NCI-H1436 treated with DMSO at 0.1 percent for 48 hours (cell line): ENCODE measurements around the gene DOC2A.
"Not testable (repeated sequence)": the region's sequence is repeated elsewhere in the genome, so short reads cannot be mapped to it uniquely, and the experiment has no call there.

Experiments used
- DNase-seq: peaks from one replicate; lab custom pipeline; 2025; lab: John Stamatoyannopoulos, UW

DOC2A gene

GRCh38 chr16:30027588-30028437 is 17.0 kb upstream of the DOC2A start:
- DNase-seq, result no peak

- DNase-seq, result no peak
Measured at GRCh38 chr16:30026449-30026848, 15.6 kb upstream of the DOC2A start.

GRCh38 chr16:30025574-30025973 is 14.7 kb upstream of the DOC2A start:
- DNase-seq, result no peak

- DNase-seq, result no peak
Measured at GRCh38 chr16:30025156-30025555, 14.3 kb upstream of the DOC2A start.

- DNase-seq, result no peak
Measured at GRCh38 chr16:30024451-30024850, 13.6 kb upstream of the DOC2A start.

- no peak for DNase-seq
Measured at GRCh38 chr16:30023586-30023985, 12.8 kb upstream of the DOC2A start.

- no peak for DNase-seq
Measured at GRCh38 chr16:30022887-30023286, 12.1 kb upstream of the DOC2A start, which contains the start of gene C16orf92. TSS of gene C16orf92 (plus strand) at chr16:30023198. CDS start at chr16:30023341, 143 bp downstream.

- DNase-seq, result no peak
Measured at GRCh38 chr16:30018731-30019158, 7.9 kb upstream of the DOC2A start.

- not testable (repeated sequence) for DNase-seq
Measured at GRCh38 chr16:30017937-30018336, 7.1 kb upstream of the DOC2A start.

GRCh38 chr16:30017277-30017656 is 6.4 kb upstream of the DOC2A start:
- DNase-seq, result no peak

- DNase-seq, result no peak
Measured at GRCh38 chr16:30016555-30017276, 5.9 kb upstream of the DOC2A start.

- not testable (repeated sequence) for DNase-seq
Measured at GRCh38 chr16:30015450-30015849, 4.6 kb upstream of the DOC2A start.

- not testable (repeated sequence) for DNase-seq
Measured at GRCh38 chr16:30012598-30012997, 1.8 kb upstream of the DOC2A start.

GRCh38 chr16:30011714-30012504 is 1.1 kb upstream of the DOC2A start:
- DNase-seq, result no peak

GRCh38 chr16:30009990-30010843 is 610 bp downstream of the DOC2A start:
- DNase-seq, result no peak

- no peak for DNase-seq
Measured at GRCh38 chr16:30009085-30009862, 1.6 kb downstream of the DOC2A start.

GRCh38 chr16:30007378-30007895 is 3.4 kb downstream of the DOC2A start:
- no peak for DNase-seq

GRCh38 chr16:30006659-30007377 is 4.0 kb downstream of the DOC2A start:
- no peak for DNase-seq

- no peak for DNase-seq
Measured at GRCh38 chr16:30006095-30006473, 4.7 kb downstream of the DOC2A start.
